ENCODE measurements around the gene PDZD8.

The PDZD8 gene

DNA sequence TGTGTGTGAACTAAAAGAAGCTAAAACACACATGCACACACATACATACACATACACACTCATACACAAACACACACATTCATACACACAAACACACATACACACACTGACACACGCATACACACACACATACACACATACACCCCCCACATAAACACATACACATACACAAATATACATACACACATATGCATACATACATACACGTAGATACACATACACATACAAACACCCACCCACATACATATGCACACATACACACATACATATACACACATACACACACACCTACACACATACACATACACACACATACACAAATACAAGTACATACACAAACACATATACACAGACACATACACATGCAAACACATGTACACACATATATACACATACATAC, 106.3 kb downstream of the PDZD8 start:
- H3K4me3 ChIP-seq (ENCODE audit: insufficient read depth, low read depth, low read length): no peak overlapping the region
- 90 to 98% methylated on average over 2 of the region's 2 CpGs for WGBS, 2 experiments
- H3K27ac ChIP-seq (ENCODE audit: insufficient read depth, low read depth, low read length, poor library complexity, severe bottlenecking): no peak overlapping the region
- no peaks in the 10 kb centered on the region for H3K9me3 ChIP-seq (ENCODE audit: control insufficient read depth, low read length)
- no peaks in the 10 kb centered on the region for H3K36me3 ChIP-seq (ENCODE audit: control insufficient read depth, insufficient read depth, low read length)
- no peaks in the 10 kb centered on the region for H3K4me1 ChIP-seq (ENCODE audit: control insufficient read depth, insufficient read depth, low read length)
- no peaks in the 10 kb centered on the region for H3K27me3 ChIP-seq (ENCODE audit: control insufficient read depth, insufficient read depth, low read length, poor library complexity, severe bottlenecking)

DNA sequence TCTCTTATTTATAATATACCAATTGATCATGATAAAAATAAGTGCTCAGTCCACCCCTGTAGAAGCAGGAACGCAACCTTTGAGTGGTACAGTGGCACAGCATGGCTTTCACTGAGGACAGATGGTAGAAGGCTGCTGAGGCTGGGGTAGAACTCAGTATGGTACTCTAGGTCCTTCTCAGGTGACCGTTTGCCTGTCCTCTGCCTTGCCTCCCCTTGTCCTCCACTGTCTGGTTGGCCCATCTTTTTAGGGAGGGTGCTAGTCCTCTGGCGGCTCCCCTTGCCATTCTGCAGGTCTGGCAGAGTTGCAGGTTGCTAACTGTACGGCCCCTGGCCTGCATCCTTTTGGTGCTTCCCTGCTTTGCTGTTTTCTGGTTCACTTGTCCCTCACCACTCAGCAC, 107.0 kb downstream of the PDZD8 start:
- Histone ChIP-seq H3K27ac (ENCODE audit: insufficient read depth, low read depth, low read length, poor library complexity, severe bottlenecking) (no peak overlapping the region), H3K9me3 (ENCODE audit: control insufficient read depth, low read length) (no peaks in the 10 kb centered on the region), H3K4me1 (ENCODE audit: control insufficient read depth, insufficient read depth, low read length) (no peaks in the 10 kb centered on the region), H3K36me3 (ENCODE audit: control insufficient read depth, insufficient read depth, low read length) (no peaks in the 10 kb centered on the region), H3K27me3 (ENCODE audit: control insufficient read depth, insufficient read depth, low read length, poor library complexity, severe bottlenecking) (no peaks in the 10 kb centered on the region), H3K4me3 (ENCODE audit: insufficient read depth, low read depth, low read length) (no peak overlapping the region)
- WGBS, 2 experiments: 93% methylated on average over 4 of the region's 4 CpGs

DNA sequence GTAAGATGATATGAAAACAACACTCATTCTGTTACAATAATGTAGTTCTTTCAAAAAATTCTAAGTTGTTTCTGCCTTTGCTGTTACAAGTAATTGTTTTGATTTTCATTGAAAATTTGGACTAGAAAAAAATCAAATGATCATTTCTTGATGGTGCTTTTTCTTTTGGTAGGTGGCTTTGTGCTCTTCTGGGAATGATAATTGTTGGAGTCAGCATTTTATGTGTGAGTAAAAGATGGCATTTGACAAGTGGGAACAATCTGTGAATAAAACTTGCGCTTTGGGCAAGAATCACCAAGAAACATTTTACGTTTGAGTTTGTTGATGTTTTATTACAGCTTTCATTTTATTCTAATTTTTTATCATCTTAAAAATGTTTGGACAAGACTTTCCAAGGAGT, 108.4 kb downstream of the PDZD8 start:
- Histone ChIP-seq H3K9me3 (ENCODE audit: control insufficient read depth, low read length) (no peaks in the 10 kb centered on the region), H3K27ac (ENCODE audit: insufficient read depth, low read depth, low read length, poor library complexity, severe bottlenecking) (no peak overlapping the region), H3K36me3 (ENCODE audit: control insufficient read depth, insufficient read depth, low read length) (no peaks in the 10 kb centered on the region), H3K27me3 (ENCODE audit: control insufficient read depth, insufficient read depth, low read length, poor library complexity, severe bottlenecking) (no peaks in the 10 kb centered on the region), H3K4me3 (ENCODE audit: insufficient read depth, low read depth, low read length) (no peak overlapping the region), H3K4me1 (ENCODE audit: control insufficient read depth, insufficient read depth, low read length) (no peaks in the 10 kb centered on the region)
- 80 to 100% methylated on average over 1 to 2 of the region's 2 CpGs for WGBS, 2 experiments

DNA sequence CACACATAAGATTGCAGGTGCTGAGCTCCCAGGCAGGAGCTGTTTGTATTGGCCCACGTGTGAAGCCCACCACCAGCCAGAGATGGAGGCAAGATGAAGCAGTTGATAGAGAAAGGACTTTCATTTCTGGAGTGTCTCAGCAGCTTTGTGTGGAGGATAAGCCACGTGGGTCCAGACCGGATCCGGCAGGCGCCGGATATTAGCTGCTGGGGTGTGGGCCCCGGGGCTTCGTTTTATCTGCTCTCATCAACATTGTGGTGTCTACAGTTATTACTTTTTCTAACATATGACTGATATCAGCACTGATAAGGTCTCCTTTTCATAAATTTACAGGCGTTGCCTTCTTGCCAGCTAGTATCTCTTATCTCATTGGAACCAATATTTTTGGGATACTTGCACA, 108.8 kb downstream of the PDZD8 start:
- 91 to 92% methylated on average over 9 of the region's 9 CpGs for WGBS, 2 experiments
- Histone ChIP-seq H3K27ac (ENCODE audit: insufficient read depth, low read depth, low read length, poor library complexity, severe bottlenecking) (no peak overlapping the region), H3K4me3 (ENCODE audit: insufficient read depth, low read depth, low read length) (no peak overlapping the region)

DNA sequence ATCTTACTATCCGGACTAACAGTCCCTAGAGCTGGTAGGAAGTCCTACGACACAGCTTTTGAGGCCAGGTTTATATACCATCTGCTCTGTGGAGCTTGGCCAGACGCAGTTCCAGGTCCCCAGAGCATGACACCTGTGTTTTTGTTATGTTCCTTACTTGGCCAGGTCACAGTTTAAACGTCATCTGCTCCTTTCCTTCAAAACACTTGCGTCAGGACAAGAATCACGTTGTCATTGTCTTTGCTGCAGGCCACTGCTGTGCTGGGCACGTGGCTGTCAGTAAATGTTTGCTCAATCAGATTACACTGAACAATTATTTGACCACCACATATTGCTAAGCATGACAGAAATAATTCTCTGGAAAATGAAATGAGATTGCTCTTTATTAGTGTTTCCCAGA, 110.5 kb downstream of the PDZD8 start:
- no peaks in the 10 kb centered on the region for H3K9me3 ChIP-seq (ENCODE audit: control insufficient read depth, low read length)
- peaks cover 6% of the 10 kb centered on the region for H3K4me1 ChIP-seq (ENCODE audit: control insufficient read depth, insufficient read depth, low read length)
- H3K27me3 ChIP-seq (ENCODE audit: control insufficient read depth, insufficient read depth, low read length, poor library complexity, severe bottlenecking): no peaks in the 10 kb centered on the region
- H3K36me3 ChIP-seq (ENCODE audit: control insufficient read depth, insufficient read depth, low read length): no peaks in the 10 kb centered on the region
- no peak overlapping the region for H3K4me3 ChIP-seq (ENCODE audit: insufficient read depth, low read depth, low read length)
- H3K27ac ChIP-seq (ENCODE audit: insufficient read depth, low read depth, low read length, poor library complexity, severe bottlenecking): no peak overlapping the region
- 81 to 85% methylated on average over 7 of the region's 7 CpGs for WGBS, 2 experiments

More for the DNA sequence above, 108.8 kb downstream of the PDZD8 start:
- no peaks in the 10 kb centered on the region for H3K27me3 ChIP-seq (ENCODE audit: control insufficient read depth, insufficient read depth, low read length, poor library complexity, severe bottlenecking)
- peaks cover 3% of the 10 kb centered on the region for H3K4me1 ChIP-seq (ENCODE audit: control insufficient read depth, insufficient read depth, low read length)
- H3K36me3 ChIP-seq (ENCODE audit: control insufficient read depth, insufficient read depth, low read length): no peaks in the 10 kb centered on the region
- no peaks in the 10 kb centered on the region for H3K9me3 ChIP-seq (ENCODE audit: control insufficient read depth, low read length)

DNA sequence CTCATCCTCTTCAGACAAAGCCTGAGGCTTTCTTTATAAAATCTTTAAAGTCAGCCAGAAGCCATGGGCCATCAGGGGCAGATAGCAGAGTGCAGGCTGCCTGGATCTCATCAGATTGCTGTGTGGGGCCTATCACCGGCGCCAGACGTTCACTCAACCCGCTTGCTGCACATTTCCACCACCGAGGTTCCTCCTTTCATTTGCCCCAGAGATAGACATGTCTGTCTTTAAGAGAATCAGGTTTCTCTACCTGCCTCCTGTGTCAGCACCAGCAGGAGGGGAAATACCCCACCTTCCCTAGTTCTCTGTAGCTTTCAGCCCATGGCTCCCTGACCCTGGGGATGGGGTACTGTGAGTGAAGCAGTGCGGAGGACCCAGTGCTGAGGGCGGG, 112.3 kb downstream of the PDZD8 start:
- Histone ChIP-seq H3K27ac (ENCODE audit: insufficient read depth, low read depth, low read length, poor library complexity, severe bottlenecking) (no peak overlapping the region), H3K9me3 (ENCODE audit: control insufficient read depth, low read length) (no peaks in the 10 kb centered on the region), H3K36me3 (ENCODE audit: control insufficient read depth, insufficient read depth, low read length) (no peaks in the 10 kb centered on the region), H3K4me1 (ENCODE audit: control insufficient read depth, insufficient read depth, low read length) (peaks cover 8% of the 10 kb centered on the region), H3K27me3 (ENCODE audit: control insufficient read depth, insufficient read depth, low read length, poor library complexity, severe bottlenecking) (no peaks in the 10 kb centered on the region), H3K4me3 (ENCODE audit: insufficient read depth, low read depth, low read length) (no peak overlapping the region)
- 74 to 81% methylated on average over 7 of the region's 7 CpGs for WGBS, 2 experiments

DNA sequence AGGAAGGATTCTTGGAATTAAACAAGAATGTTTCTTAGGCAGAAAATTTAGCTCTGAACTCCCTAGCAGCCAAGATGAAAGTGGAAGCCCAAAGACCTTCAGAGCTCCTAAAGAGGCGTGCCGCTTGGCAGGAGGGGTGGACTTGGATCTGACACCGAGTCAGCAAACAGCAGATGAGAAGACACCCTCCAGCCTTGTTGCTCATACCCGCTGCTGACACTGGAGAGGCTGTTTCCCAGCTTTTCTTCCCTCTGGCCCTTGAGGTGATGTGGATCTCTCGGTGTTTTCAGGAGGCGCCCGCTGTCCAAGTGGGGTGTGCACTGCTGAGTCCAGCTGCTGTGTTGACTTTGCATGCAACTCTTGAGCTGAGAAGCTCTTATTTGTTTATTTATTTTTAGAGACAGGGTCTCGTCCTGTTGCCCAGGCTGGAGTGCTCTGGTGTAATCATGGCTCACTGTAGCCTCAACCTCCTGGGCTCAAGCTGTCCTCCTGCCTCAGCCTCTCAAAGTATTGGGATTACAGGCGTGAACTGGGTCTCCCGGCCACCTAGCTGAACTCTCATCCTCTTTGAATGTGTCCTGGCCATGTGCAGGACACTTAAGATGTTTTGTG, 112.8 kb downstream of the PDZD8 start:
- H3K27ac ChIP-seq (ENCODE audit: insufficient read depth, low read depth, low read length, poor library complexity, severe bottlenecking): no peak overlapping the region
- WGBS, 2 experiments: 91 to 93% methylated on average over 10 of the region's 10 CpGs
- no peaks in the 10 kb centered on the region for H3K27me3 ChIP-seq (ENCODE audit: control insufficient read depth, insufficient read depth, low read length, poor library complexity, severe bottlenecking)
- no peaks in the 10 kb centered on the region for H3K9me3 ChIP-seq (ENCODE audit: control insufficient read depth, low read length)
- no peak overlapping the region for H3K4me3 ChIP-seq (ENCODE audit: insufficient read depth, low read depth, low read length)
- H3K4me1 ChIP-seq (ENCODE audit: control insufficient read depth, insufficient read depth, low read length): peaks cover 8% of the 10 kb centered on the region
- no peaks in the 10 kb centered on the region for H3K36me3 ChIP-seq (ENCODE audit: control insufficient read depth, insufficient read depth, low read length)

DNA sequence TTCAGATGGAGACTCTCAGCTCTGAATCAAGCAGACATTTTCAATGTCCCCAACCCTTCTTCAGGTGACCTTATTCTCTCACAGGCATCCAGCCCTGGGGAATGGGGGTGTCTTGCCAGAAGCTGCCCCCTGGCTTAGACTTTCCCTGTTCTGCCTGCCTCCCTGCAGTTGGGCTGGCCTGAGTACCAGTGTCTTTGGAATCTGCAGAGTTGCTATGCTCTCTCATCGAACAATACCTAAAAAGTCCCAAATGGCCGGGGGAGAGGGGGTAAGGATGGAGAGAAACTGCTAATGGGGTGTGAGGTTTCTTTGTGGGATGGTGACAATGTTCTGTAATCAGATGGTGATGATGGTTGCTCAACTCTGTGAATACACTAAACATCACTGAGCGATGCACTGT, 113.7 kb downstream of the PDZD8 start:
- 91 to 95% methylated on average over 3 of the region's 3 CpGs for WGBS, 2 experiments
- no peaks in the 10 kb centered on the region for H3K9me3 ChIP-seq (ENCODE audit: control insufficient read depth, low read length)
- no peaks in the 10 kb centered on the region for H3K27me3 ChIP-seq (ENCODE audit: control insufficient read depth, insufficient read depth, low read length, poor library complexity, severe bottlenecking)
- peaks cover 8% of the 10 kb centered on the region for H3K4me1 ChIP-seq (ENCODE audit: control insufficient read depth, insufficient read depth, low read length)
- no peak overlapping the region for H3K27ac ChIP-seq (ENCODE audit: insufficient read depth, low read depth, low read length, poor library complexity, severe bottlenecking)
- H3K4me3 ChIP-seq (ENCODE audit: insufficient read depth, low read depth, low read length): no peak overlapping the region
- no peaks in the 10 kb centered on the region for H3K36me3 ChIP-seq (ENCODE audit: control insufficient read depth, insufficient read depth, low read length)

DNA sequence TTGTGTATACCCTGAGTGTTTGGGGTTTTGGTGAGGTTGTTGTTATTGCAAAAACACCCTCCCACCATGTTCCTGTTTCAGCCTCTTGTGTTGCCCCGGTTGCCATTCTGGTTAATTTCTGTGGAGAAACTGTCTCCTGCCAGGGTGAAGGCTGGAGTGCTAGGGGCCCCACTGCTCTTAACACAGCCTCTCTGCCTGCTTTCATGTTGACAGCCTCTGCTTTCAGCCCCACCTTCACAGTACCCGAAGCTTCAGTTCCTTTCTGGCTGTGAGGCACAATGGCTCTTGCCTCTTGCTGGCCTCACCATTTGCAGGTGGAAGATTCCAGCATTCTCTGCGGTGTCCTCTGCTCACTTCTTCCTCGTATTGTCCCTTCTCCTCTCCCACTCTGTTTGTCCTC, 115.2 kb downstream of the PDZD8 start:
- Histone ChIP-seq H3K9me3 (ENCODE audit: control insufficient read depth, low read length) (no peaks in the 10 kb centered on the region), H3K27ac (ENCODE audit: insufficient read depth, low read depth, low read length, poor library complexity, severe bottlenecking) (no peak overlapping the region), H3K27me3 (ENCODE audit: control insufficient read depth, insufficient read depth, low read length, poor library complexity, severe bottlenecking) (no peaks in the 10 kb centered on the region), H3K4me1 (ENCODE audit: control insufficient read depth, insufficient read depth, low read length) (peaks cover 8% of the 10 kb centered on the region), H3K36me3 (ENCODE audit: control insufficient read depth, insufficient read depth, low read length) (no peaks in the 10 kb centered on the region), H3K4me3 (ENCODE audit: insufficient read depth, low read depth, low read length) (no peak overlapping the region)
- 10 to 14% methylated on average over 4 of the region's 4 CpGs for WGBS, 2 experiments

DNA sequence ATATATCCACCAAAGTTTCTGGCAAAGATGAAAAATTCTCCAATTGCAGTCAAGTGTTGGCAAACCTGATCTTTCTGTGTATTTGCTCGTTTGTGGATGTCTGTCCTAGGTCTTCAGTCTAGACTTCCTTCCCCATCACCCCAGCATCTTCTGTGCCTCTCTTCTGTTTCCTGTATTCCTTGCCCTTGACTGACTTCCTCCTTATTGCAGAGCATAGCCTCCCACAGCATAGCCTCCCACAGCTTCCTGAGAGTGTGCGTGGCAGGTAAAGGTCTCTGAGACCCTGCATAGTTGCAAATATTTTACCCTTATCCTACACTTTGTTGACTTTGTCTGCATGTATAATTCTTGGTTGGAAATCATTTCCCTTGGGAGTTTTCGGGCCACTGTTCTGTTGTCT, 116.0 kb downstream of the PDZD8 start:
- 88 to 89% methylated on average over 2 to 3 of the region's 3 CpGs for WGBS, 2 experiments
- Histone ChIP-seq H3K4me3 (ENCODE audit: insufficient read depth, low read depth, low read length) (no peak overlapping the region), H3K27ac (ENCODE audit: insufficient read depth, low read depth, low read length, poor library complexity, severe bottlenecking) (no peak overlapping the region), H3K36me3 (ENCODE audit: control insufficient read depth, insufficient read depth, low read length) (no peaks in the 10 kb centered on the region), H3K4me1 (ENCODE audit: control insufficient read depth, insufficient read depth, low read length) (peaks cover 8% of the 10 kb centered on the region), H3K27me3 (ENCODE audit: control insufficient read depth, insufficient read depth, low read length, poor library complexity, severe bottlenecking) (no peaks in the 10 kb centered on the region), H3K9me3 (ENCODE audit: control insufficient read depth, low read length) (no peaks in the 10 kb centered on the region)

DNA sequence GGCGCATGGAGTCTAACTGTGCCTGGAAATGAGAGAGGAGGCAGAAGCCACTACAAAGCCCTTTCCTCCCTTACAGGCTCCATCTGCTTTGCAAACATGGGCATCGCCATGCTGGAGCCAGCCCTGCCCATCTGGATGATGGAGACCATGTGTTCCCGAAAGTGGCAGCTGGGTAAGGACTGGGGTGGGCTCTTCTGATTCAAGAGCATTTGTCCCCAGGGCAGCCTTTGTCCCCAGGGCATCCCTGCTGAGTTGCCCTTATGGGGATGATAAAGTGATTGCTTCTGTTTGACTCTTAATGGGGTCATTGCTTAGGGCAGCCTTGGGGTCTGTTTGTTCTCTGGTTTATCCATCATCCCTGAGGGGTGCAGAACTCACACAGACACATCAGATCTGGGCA, 117.5 kb downstream of the PDZD8 start:
- WGBS, 2 experiments: 75 to 76% methylated on average over 3 of the region's 3 CpGs

More for the DNA sequence above, 117.5 kb downstream of the PDZD8 start:
- Histone ChIP-seq H3K4me1 (ENCODE audit: control insufficient read depth, insufficient read depth, low read length) (peaks cover 8% of the 10 kb centered on the region), H3K9me3 (ENCODE audit: control insufficient read depth, low read length) (no peaks in the 10 kb centered on the region), H3K27ac (ENCODE audit: insufficient read depth, low read depth, low read length, poor library complexity, severe bottlenecking) (no peak overlapping the region), H3K4me3 (ENCODE audit: insufficient read depth, low read depth, low read length) (no peak overlapping the region), H3K36me3 (ENCODE audit: control insufficient read depth, insufficient read depth, low read length) (no peaks in the 10 kb centered on the region), H3K27me3 (ENCODE audit: control insufficient read depth, insufficient read depth, low read length, poor library complexity, severe bottlenecking) (no peaks in the 10 kb centered on the region)
